ENCODE data around the gene ARL8A.

Gene ARL8A

GRCh38 chr1:202133989-202134388 is 10.5 kb downstream of the ARL8A start:
- TF ChIP-seq CTCF (IDR thresholded peaks at IDR 0.05; ENCODE audit: low read depth, low read length, missing control alignments), result no peak
- DNase-seq (ENCODE audit: extremely low read depth, low read depth), result no peak
- H3K4me3 ChIP-seq (replicated peaks; ENCODE audit: low read depth, low read length), result no peak overlapping the region

GRCh38 chr1:202133496-202133895 is 11.0 kb downstream of the ARL8A start:
- DNase-seq (ENCODE audit: extremely low read depth, low read depth), result no peak
- H3K4me3 ChIP-seq (replicated peaks; ENCODE audit: low read depth, low read length), result no peak overlapping the region
- no peak for TF ChIP-seq CTCF (IDR thresholded peaks at IDR 0.05; ENCODE audit: low read depth, low read length, missing control alignments)

GRCh38 chr1:202133001-202133400 is 11.5 kb downstream of the ARL8A start:
- no peak for TF ChIP-seq CTCF (IDR thresholded peaks at IDR 0.05; ENCODE audit: low read depth, low read length, missing control alignments)
- DNase-seq (ENCODE audit: extremely low read depth, low read depth), result no peak
- no peak overlapping the region for H3K4me3 ChIP-seq (replicated peaks; ENCODE audit: low read depth, low read length)

- TF ChIP-seq CTCF (IDR thresholded peaks at IDR 0.05; ENCODE audit: low read depth, low read length, missing control alignments), result no peak
- no peak overlapping the region for H3K4me3 ChIP-seq (replicated peaks; ENCODE audit: low read depth, low read length)
- no peak for DNase-seq (ENCODE audit: extremely low read depth, low read depth)
These were observed 12.3 kb downstream of the ARL8A start for GRCh38 chr1:202131956-202132821.

GRCh38 chr1:202130816-202131522 is 13.6 kb downstream of the ARL8A start:
- no peak overlapping the region for H3K4me3 ChIP-seq (replicated peaks; ENCODE audit: low read depth, low read length)
- TF ChIP-seq CTCF (IDR thresholded peaks at IDR 0.05; ENCODE audit: low read depth, low read length, missing control alignments), result no peak
- DNase-seq (ENCODE audit: extremely low read depth, low read depth), result no peak

- no peak for TF ChIP-seq CTCF (IDR thresholded peaks at IDR 0.05; ENCODE audit: low read depth, low read length, missing control alignments)
- no peak for DNase-seq (ENCODE audit: extremely low read depth, low read depth)
- no peak overlapping the region for H3K4me3 ChIP-seq (replicated peaks; ENCODE audit: low read depth, low read length)
These were observed 14.2 kb downstream of the ARL8A start for GRCh38 chr1:202130297-202130721.
